ENCODE measurements around the gene GPR158.

Gene GPR158

GRCh38 chr10:25614652-25615051 lies 439.9 kb downstream of the GPR158 start:
- no peak for DNase-seq (ENCODE audit: low read depth in 1 of 2, low spot score in 1 of 2)
- in situ Hi-C loops (cut with HindIII; ENCODE audit: low pct_unique_long_range_greater_than_20kb, low sequenced_read_pairs), result no loop called here
- no peak for TF ChIP-seq JUND (IDR thresholded peaks at IDR 0.05; ENCODE audit: low read depth)

DNA sequence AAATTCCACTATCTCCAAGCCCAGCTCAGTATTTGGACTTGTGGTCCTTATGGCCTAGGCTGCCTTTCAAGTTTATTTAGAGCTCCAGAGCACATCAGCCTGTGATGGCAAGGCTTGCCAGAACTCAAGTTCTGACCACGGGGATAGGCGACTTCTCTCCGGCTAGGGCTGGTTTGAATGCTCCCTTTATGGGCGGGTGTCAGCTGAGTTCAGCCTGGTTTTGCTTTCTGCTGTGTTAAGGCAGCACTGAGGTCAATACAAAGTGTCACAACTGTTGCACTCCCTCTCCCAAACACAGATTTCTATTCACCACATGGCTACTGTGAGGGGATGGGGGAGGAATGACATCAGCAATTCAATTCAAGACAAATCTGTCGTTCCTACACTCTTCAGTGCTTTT lies 441.1 kb downstream of the GPR158 start:
- TF ChIP-seq JUND (IDR thresholded peaks at IDR 0.05; ENCODE audit: low read depth), result no peak
- in situ Hi-C loops (cut with HindIII; ENCODE audit: low pct_unique_long_range_greater_than_20kb, low sequenced_read_pairs), result no loop called here
- DNase-seq (ENCODE audit: low read depth in 1 of 2, low spot score in 1 of 2), result no peak

- in situ Hi-C loops (cut with HindIII; ENCODE audit: low pct_unique_long_range_greater_than_20kb, low sequenced_read_pairs), result no loop called here
- TF ChIP-seq JUND (IDR thresholded peaks at IDR 0.05; ENCODE audit: low read depth), result no peak
- no peak for DNase-seq (ENCODE audit: low read depth in 1 of 2, low spot score in 1 of 2)
These were observed 442.2 kb downstream of the GPR158 start for GRCh38 chr10:25616903-25617592.

DNA sequence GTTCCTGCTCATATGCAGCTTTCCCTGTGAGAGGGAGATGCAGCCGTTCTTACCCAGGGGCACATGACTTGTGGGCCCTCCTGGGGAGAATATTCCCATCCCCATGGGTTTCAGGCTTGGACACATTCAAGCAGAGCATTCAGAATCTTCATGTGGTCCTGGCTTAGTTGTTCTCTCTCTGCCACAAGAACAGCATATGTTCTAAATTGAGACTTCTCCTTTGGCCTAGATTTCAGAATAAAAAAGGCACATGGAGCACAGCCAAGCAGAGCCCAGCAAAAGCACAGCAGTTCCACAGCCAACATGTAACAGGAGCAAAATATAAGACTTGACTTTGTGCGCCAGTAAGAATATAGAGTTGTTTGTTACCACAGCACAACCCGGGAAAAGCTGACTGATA lies 452.8 kb downstream of the GPR158 start:
- in situ Hi-C loops (cut with HindIII; ENCODE audit: low pct_unique_long_range_greater_than_20kb, low sequenced_read_pairs), result no loop called here
- DNase-seq (ENCODE audit: low read depth in 1 of 2, low spot score in 1 of 2), result no peak
- TF ChIP-seq JUND (IDR thresholded peaks at IDR 0.05; ENCODE audit: low read depth), result no peak

- no peak for DNase-seq (ENCODE audit: low read depth in 1 of 2, low spot score in 1 of 2)
- in situ Hi-C loops (cut with HindIII; ENCODE audit: low pct_unique_long_range_greater_than_20kb, low sequenced_read_pairs), result no loop called here
- no peak for TF ChIP-seq JUND (IDR thresholded peaks at IDR 0.05; ENCODE audit: low read depth)
These were observed 454.5 kb downstream of the GPR158 start for GRCh38 chr10:25629333-25629732.

GRCh38 chr10:25631471-25631870 lies 456.7 kb downstream of the GPR158 start:
- no peak for DNase-seq (ENCODE audit: low read depth in 1 of 2, low spot score in 1 of 2)
- in situ Hi-C loops (cut with HindIII; ENCODE audit: low pct_unique_long_range_greater_than_20kb, low sequenced_read_pairs), result no loop called here
- TF ChIP-seq JUND (IDR thresholded peaks at IDR 0.05; ENCODE audit: low read depth), result no peak

GRCh38 chr10:25632802-25633201 lies 458.0 kb downstream of the GPR158 start:
- DNase-seq (ENCODE audit: low read depth in 1 of 2, low spot score in 1 of 2), result no peak
- in situ Hi-C loops (cut with HindIII; ENCODE audit: low pct_unique_long_range_greater_than_20kb, low sequenced_read_pairs), result no loop called here
- no peak for TF ChIP-seq JUND (IDR thresholded peaks at IDR 0.05; ENCODE audit: low read depth)

DNA sequence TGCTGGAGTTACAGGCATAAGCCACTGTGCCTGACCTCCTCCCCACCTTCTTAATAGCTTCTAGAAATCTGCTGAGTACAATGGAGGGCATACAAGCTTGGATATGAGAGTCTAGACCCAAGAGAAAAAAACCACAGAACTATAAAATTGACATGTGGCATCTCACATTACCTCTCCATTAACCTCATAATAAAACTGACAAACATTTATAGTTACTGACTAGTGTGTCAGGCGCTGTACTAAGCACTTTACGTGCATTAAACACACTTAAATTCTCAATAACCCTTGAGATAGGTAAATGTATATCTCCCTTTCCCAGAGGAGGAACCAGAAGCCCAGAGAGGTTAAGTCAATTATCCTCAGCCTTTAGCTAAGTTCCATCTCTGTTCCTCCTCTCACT lies 458.7 kb downstream of the GPR158 start:
- no peak for TF ChIP-seq JUND (IDR thresholded peaks at IDR 0.05; ENCODE audit: low read depth)
- in situ Hi-C loops (cut with HindIII; ENCODE audit: low pct_unique_long_range_greater_than_20kb, low sequenced_read_pairs), result no loop called here
- no peak for DNase-seq (ENCODE audit: low read depth in 1 of 2, low spot score in 1 of 2)

DNA sequence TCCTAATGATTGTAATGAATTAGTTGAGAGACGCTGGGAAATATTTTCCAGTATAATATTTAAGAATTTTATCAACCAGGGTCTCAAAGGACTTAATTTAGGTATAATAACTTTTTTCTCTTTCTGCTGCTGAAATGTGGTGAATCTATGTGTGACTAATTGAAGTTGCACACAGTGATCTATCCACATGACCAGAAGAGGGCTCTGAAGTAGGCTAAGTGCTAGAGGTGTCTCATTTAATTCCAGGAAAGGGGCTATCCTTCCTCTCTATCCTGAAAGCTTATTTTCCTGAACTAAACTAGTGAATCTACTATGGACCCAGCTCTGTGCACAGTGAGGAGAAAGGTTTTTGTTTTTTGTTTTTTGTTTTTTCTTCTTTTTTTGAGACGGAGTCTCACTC lies 464.8 kb downstream of the GPR158 start:
- TF ChIP-seq JUND (IDR thresholded peaks at IDR 0.05; ENCODE audit: low read depth), result no peak
- in situ Hi-C loops (cut with HindIII; ENCODE audit: low pct_unique_long_range_greater_than_20kb, low sequenced_read_pairs), result no loop called here
- peak in 1 of 2 experiments; percentile 42 for DNase-seq (ENCODE audit: low read depth in 1 of 2, low spot score in 1 of 2)

- in situ Hi-C loops (cut with HindIII; ENCODE audit: low pct_unique_long_range_greater_than_20kb, low sequenced_read_pairs), result no loop called here
- no peak for TF ChIP-seq JUND (IDR thresholded peaks at IDR 0.05; ENCODE audit: low read depth)
- DNase-seq (ENCODE audit: low read depth in 1 of 2, low spot score in 1 of 2), result no peak
These were observed 466.8 kb downstream of the GPR158 start for GRCh38 chr10:25641595-25641994.

DNA sequence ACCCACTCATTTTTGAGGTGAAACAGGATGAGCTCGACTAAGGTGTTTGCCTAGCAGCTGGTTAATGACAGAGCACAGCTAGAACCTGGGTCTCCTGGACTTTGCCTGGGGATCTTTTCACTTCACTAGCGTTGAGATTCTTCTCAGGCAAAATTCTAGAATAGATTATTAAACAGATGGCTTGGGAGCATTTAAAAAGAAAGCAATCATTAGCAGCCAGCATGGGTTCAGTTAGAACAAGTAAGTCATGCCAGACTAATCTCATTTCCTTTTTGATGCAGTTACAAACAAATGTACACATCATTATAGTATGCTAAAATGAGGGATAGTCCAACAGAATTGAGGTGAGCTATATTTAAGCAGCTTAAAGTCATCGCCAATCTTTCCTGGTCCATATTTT lies 467.9 kb downstream of the GPR158 start:
- TF ChIP-seq JUND (IDR thresholded peaks at IDR 0.05; ENCODE audit: low read depth), result no peak
- in situ Hi-C loops (cut with HindIII; ENCODE audit: low pct_unique_long_range_greater_than_20kb, low sequenced_read_pairs), result no loop called here
- no peak for DNase-seq (ENCODE audit: low read depth in 1 of 2, low spot score in 1 of 2)

GRCh38 chr10:25646371-25646770 lies 471.6 kb downstream of the GPR158 start:
- no peak for DNase-seq (ENCODE audit: low read depth in 1 of 2, low spot score in 1 of 2)
- in situ Hi-C loops (cut with HindIII; ENCODE audit: low pct_unique_long_range_greater_than_20kb, low sequenced_read_pairs), result no loop called here
- TF ChIP-seq JUND (IDR thresholded peaks at IDR 0.05; ENCODE audit: low read depth), result no peak

DNA sequence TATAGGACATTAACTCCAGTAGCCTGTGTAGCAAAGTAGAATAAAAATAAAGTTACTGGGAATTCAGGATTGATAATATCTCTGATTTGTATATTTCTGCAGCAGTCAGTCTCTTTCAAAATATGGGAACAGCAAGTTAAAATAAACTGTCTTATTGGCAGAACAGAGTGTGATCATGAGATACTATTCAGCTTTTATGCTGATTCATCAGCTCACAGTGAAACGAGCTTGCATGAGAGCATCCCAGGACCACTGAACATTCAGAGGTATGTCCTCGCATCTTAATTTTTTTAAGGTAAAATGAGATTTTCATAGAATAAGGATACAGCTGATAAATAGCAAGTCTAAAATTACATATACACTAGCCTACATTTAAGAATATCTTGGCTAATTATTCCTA lies 476.7 kb downstream of the GPR158 start:
- in situ Hi-C loops (cut with HindIII; ENCODE audit: low pct_unique_long_range_greater_than_20kb, low sequenced_read_pairs), result no loop called here
- TF ChIP-seq JUND (IDR thresholded peaks at IDR 0.05; ENCODE audit: low read depth), result no peak

More for the DNA sequence above, 476.7 kb downstream of the GPR158 start:
- no peak for DNase-seq (ENCODE audit: low read depth in 1 of 2, low spot score in 1 of 2)
